Right atrium auricular region (tissue), 2 donors: ENCODE data around the gene COPE. TPM values are rescaled to one million over a fixed set of nuclear protein-coding genes. Genes with fewer than 3 reads are reported as not detected.

Source experiments
- DNase-seq: peaks from one replicate; pipeline ENCODE4 v3.0.0-alpha.2; 2019; ENCODE audit warnings: low spot score
- H3K27ac ChIP-seq, 2 donors: fragments of 200-600 bp; sonication (generic); 1 replicate in 1 of 2; 2 replicates in 1 of 2; pipeline ENCODE4 v1.5.1; 2016 to 2019
- H3K27me3 ChIP-seq, 2 donors: fragments of 200-600 bp; sonication (generic); one replicate each; pipeline versions ENCODE4 v1.5.1 to v1.6.0; 2017 to 2019
- H3K36me3 ChIP-seq: fragments of 200-600 bp; sonication (generic); one replicate; pipeline ENCODE4 v1.5.1; 2016
- H3K4me1 ChIP-seq, 2 donors: fragments of 200-600 bp; sonication (generic); one replicate each; pipeline versions ENCODE4 v1.5.1 to v1.6.0; 2017 to 2019
- H3K4me3 ChIP-seq, 2 donors: fragments of 200-600 bp; sonication (generic); 1 replicate in 1 of 2; 2 replicates in 1 of 2; pipeline ENCODE4 v1.5.1; 2017 to 2019; ENCODE audit warnings: mild to moderate bottlenecking in 1 of 2, moderate library complexity in 1 of 2
- H3K9me3 ChIP-seq, 2 donors: fragments of 200-600 bp; sonication (generic); one replicate each; pipeline ENCODE4 v1.5.1; 2019
- total RNA-seq, 2 donors: library from RNA; depleted of rRNA; stranded (reverse); fragments of >200 nt; gene quantifications; one replicate each; pipeline ENCODE4 v1.1.0, GENCODE V29; 2016
- TF ChIP-seq, protein P1 (sequence below), 2 donors: fragments of 200-600 bp; sonication (generic); IDR thresholded peaks; one replicate each; pipeline ENCODE4 v1.5.1; 2019; ENCODE audit warnings: antibody characterized with exemption in 2 of 2

Gene COPE
- total RNA-seq, 2 donors from 2014 or later, result 168 to 209 TPM

DNA sequence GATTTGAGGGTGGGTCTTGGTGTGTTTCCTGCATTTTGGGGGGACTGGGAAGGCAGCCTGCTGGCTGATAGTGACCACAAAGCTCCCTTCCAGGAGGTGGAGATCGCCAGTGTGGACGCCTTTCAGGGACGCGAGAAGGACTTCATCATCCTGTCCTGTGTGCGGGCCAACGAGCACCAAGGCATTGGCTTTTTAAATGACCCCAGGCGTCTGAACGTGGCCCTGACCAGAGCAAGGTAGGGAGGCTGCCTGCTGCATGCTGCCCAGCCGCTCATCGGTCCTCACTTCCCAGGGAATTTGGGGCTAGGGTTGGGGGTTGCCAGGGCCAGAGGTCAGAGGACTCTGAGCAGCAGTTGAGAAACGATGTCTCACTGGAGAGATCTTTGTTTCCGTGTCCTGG, 57.3 kb downstream of the COPE start:
- TF ChIP-seq, protein P1, sequence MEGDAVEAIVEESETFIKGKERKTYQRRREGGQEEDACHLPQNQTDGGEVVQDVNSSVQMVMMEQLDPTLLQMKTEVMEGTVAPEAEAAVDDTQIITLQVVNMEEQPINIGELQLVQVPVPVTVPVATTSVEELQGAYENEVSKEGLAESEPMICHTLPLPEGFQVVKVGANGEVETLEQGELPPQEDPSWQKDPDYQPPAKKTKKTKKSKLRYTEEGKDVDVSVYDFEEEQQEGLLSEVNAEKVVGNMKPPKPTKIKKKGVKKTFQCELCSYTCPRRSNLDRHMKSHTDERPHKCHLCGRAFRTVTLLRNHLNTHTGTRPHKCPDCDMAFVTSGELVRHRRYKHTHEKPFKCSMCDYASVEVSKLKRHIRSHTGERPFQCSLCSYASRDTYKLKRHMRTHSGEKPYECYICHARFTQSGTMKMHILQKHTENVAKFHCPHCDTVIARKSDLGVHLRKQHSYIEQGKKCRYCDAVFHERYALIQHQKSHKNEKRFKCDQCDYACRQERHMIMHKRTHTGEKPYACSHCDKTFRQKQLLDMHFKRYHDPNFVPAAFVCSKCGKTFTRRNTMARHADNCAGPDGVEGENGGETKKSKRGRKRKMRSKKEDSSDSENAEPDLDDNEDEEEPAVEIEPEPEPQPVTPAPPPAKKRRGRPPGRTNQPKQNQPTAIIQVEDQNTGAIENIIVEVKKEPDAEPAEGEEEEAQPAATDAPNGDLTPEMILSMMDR (IDR thresholded peaks at IDR 0.05), result no peak
- Histone ChIP-seq H3K9me3 (no peaks in the 10 kb centered on the region), H3K4me3 (no peak overlapping the region), H3K36me3 (peaks cover 94% of the 10 kb centered on the region), H3K27ac (no peak overlapping the region), H3K27me3 (no peaks in the 10 kb centered on the region), H3K4me1 (peaks cover 0 to 18% of the 10 kb centered on the region in 2 donors)
- DNase-seq, result no peak

DNA sequence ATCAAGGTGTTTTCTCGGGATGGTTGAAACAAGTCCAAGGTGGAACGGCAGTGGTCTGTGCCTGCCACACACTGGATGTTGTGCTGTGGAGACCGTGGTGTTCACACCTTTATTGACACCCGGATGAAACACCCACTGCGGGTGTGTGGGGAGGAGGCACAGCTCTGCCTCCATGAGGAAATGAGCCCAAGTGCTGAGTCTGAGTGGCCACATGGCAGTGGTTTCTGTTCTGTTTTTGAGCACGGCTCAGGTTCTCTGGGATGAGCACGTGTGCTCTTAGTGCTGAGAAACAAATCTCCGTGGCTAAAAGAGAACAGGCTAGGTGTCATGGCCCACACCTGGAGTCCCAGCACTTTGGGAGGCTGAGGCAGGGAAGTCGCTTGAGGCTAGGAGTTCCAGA, 58.0 kb downstream of the COPE start:
- Histone ChIP-seq H3K9me3 (no peaks in the 10 kb centered on the region), H3K27me3 (no peaks in the 10 kb centered on the region), H3K27ac (no peak overlapping the region), H3K36me3 (peaks cover 97% of the 10 kb centered on the region), H3K4me3 (no peak overlapping the region), H3K4me1 (peaks cover 0 to 18% of the 10 kb centered on the region in 2 donors)
- no peak for DNase-seq
- TF ChIP-seq, protein P1 (IDR thresholded peaks at IDR 0.05), result no peak

GRCh38 chr19:18860725-18861124, 58.5 kb downstream of the COPE start:
- Histone ChIP-seq H3K36me3 (peaks cover 97% of the 10 kb centered on the region), H3K4me3 (no peak overlapping the region), H3K27me3 (no peaks in the 10 kb centered on the region), H3K27ac (no peak overlapping the region), H3K4me1 (peaks cover 0 to 18% of the 10 kb centered on the region in 2 donors), H3K9me3 (no peaks in the 10 kb centered on the region)
- TF ChIP-seq, protein P1 (IDR thresholded peaks at IDR 0.05), result no peak
- no peak for DNase-seq

DNA sequence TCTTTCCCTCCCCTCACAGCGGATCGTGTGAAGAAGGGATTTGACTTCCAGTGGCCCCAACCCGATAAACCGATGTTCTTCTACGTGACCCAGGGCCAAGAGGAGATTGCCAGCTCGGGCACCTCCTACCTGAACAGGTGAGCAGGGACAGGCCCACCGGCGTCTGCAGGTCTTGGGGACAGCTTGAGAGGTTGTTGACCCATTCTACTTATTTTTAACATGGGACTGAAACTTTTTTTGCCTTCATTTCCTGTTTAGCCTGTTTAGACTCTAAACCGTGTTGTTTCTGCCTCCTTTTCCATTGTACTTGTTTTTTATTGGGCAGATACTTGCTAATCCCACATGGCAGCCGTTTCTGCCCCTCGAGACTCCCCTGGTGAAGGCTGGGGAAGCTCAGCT, 58.9 kb downstream of the COPE start:
- no peak overlapping the region for H3K27ac ChIP-seq
- TF ChIP-seq, protein P1 (IDR thresholded peaks at IDR 0.05), result no peak
- no peak overlapping the region for H3K4me3 ChIP-seq
- no peaks in the 10 kb centered on the region for H3K9me3 ChIP-seq
- DNase-seq, result no peak
- peaks cover 0 to 18% of the 10 kb centered on the region in 2 donors for H3K4me1 ChIP-seq
- H3K27me3 ChIP-seq, result no peaks in the 10 kb centered on the region
- H3K36me3 ChIP-seq, result peaks cover 97% of the 10 kb centered on the region

DNA sequence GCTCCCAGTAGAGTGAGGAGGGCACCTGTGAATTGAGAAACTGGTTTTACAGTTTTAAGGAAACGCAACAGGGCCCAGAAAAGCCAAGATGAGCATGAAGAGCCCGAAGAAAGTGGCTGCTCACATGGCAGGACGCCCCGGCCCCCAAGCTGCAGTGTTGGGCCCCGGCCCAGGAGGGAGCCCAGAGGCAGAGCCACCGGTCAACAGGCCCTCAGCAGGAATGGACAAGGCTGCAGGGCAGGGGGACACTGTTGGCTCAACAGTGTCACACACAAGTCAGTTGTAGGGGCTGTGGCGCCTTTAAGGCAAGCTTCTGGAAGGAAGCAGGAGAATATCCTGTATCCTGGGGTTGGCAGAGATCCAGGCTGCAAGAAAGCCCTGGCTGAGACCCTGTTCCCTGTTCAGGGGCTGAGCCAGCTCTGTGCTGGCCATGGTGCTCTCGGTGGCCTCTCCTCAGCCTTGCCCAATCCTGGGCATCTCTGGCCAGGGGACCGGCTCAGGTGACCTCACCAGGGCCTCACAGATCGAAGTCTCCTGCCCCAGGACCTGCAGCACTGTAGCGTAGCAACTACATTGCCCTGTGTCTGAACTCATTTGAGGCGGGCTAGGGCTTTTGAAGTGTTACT, 59.4 kb downstream of the COPE start:
- TF ChIP-seq, protein P1 (IDR thresholded peaks at IDR 0.05), result no peak
- H3K27ac ChIP-seq, result no peak overlapping the region
- H3K4me3 ChIP-seq, result no peak overlapping the region
- H3K27me3 ChIP-seq, result no peaks in the 10 kb centered on the region
- H3K36me3 ChIP-seq, result peaks cover 97% of the 10 kb centered on the region
- no peak for DNase-seq
- no peaks in the 10 kb centered on the region for H3K9me3 ChIP-seq
- H3K4me1 ChIP-seq, result peaks cover 0 to 18% of the 10 kb centered on the region in 2 donors
